HG03066 (cell line): ENCODE measurements around the gene LEMD1.
"Not testable (repeated sequence)": the region's sequence is repeated elsewhere in the genome, so short reads cannot be mapped to it uniquely, and the experiment has no call there.

ENCODE experiments used
- ATAC-seq: cut with Tn5 transposase; IDR thresholded peaks from one replicate; pipeline ENCODE4 v1.9.1; 2021; ENCODE audit warnings: low read depth; ENCODE audit not compliant: unreplicated experiment

The LEMD1 gene

GRCh38 chr1:205382990-205383389 lies 38.9 kb downstream of the LEMD1 start:
- not testable (repeated sequence) for ATAC-seq

- no peak for ATAC-seq
These were observed 39.3 kb downstream of the LEMD1 start for GRCh38 chr1:205382561-205382960.

- no peak for ATAC-seq
These were observed 40.6 kb downstream of the LEMD1 start for GRCh38 chr1:205381305-205381704.

GRCh38 chr1:205380882-205381281 lies 41.0 kb downstream of the LEMD1 start:
- no peak for ATAC-seq

- ATAC-seq, result no peak
These were observed 42.8 kb downstream of the LEMD1 start for GRCh38 chr1:205379056-205379455.

GRCh38 chr1:205377355-205377754 lies 44.5 kb downstream of the LEMD1 start:
- no peak for ATAC-seq

GRCh38 chr1:205376739-205377138 lies 45.1 kb downstream of the LEMD1 start:
- ATAC-seq, result no peak

GRCh38 chr1:205375835-205376545 lies 45.9 kb downstream of the LEMD1 start:
- ATAC-seq, result no peak

- no peak for ATAC-seq
These were observed 47.4 kb downstream of the LEMD1 start for GRCh38 chr1:205374210-205375078.

GRCh38 chr1:205373798-205374175 lies 48.1 kb downstream of the LEMD1 start:
- no peak for ATAC-seq

- no peak for ATAC-seq
These were observed 48.6 kb downstream of the LEMD1 start for GRCh38 chr1:205373022-205373797.

GRCh38 chr1:205371871-205372660 lies 49.8 kb downstream of the LEMD1 start:
- ATAC-seq, result no peak

- ATAC-seq, result no peak
These were observed 51.1 kb downstream of the LEMD1 start for GRCh38 chr1:205370780-205371179.

- no peak for ATAC-seq
These were observed 52.1 kb downstream of the LEMD1 start for GRCh38 chr1:205369701-205370123.

- ATAC-seq, result no peak
These were observed 53.4 kb downstream of the LEMD1 start for GRCh38 chr1:205368478-205368877.

- ATAC-seq, result no peak
These were observed 55.9 kb downstream of the LEMD1 start for GRCh38 chr1:205365945-205366463.

- not testable (repeated sequence) for ATAC-seq
These were observed 56.8 kb downstream of the LEMD1 start for GRCh38 chr1:205365086-205365485.

- no peak for ATAC-seq
These were observed 61.0 kb downstream of the LEMD1 start for GRCh38 chr1:205360891-205361290.

- no peak for ATAC-seq
These were observed 61.9 kb downstream of the LEMD1 start for GRCh38 chr1:205359771-205360565.
